Endothelial cell of umbilical vein (primary cell): ENCODE data around the gene CCDC80. TPM values are rescaled to one million over a fixed set of nuclear protein-coding genes. Genes with fewer than 3 reads are reported as not detected.

Experiments
- BruUV-seq: library from RNA; stranded (reverse); fragments of 400-500 nt; replicated peaks from 2 replicates; lab custom pipeline; 2021; lab: Mats Ljungman, UMichigan
- CTCF ChIA-PET: fragments of 300-600, 350-600 bp; sonication (Branson Sonifier 250); formaldehyde crosslinking; loops from one replicate; lab custom pipeline; 2021; ENCODE audit warnings: antibody characterized with exemption, inconsistent platforms; lab: Charles Lee
- POLR2A ChIA-PET: fragments of 300-600, 350-600 bp; sonication (Branson Sonifier 250); formaldehyde crosslinking; loops from one replicate; lab custom pipeline; 2021; ENCODE audit warnings: antibody characterized with exemption, inconsistent platforms; lab: Charles Lee
- DNase-seq: peaks from one replicate; pipeline ENCODE4 v3.0.0-alpha.2; 2011; ENCODE audit warnings: low read depth, low spot score
- FAIRE-seq: peaks from 2 replicates; lab custom pipeline; 2011; peaks lifted over from hg19 to GRCh38; lab: Jason Lieb, UNC
- H2AFZ ChIP-seq: 2 replicates; pipeline ENCODE4 v1.6.0; 2012; ENCODE audit warnings: low read depth, low read length, control low read depth, inconsistent platforms
- H3K27ac ChIP-seq: 2 replicates; pipeline ENCODE4 v1.5.1; 2011; ENCODE audit warnings: low read depth, mild to moderate bottlenecking, control low read depth, low read length, moderate library complexity; ENCODE audit not compliant: insufficient read depth
- H3K27me3 ChIP-seq, 2 experiments: 2 replicates each; pipeline versions ENCODE4 v1.6.0 to v1.6.1; 2011; ENCODE audit warnings: low read length in 2 of 2, mixed read lengths in 1 of 2; ENCODE audit not compliant: control insufficient read depth in 2 of 2, insufficient read depth in 2 of 2
- H3K36me3 ChIP-seq, 2 experiments: 2 replicates in 1 of 2; 3 replicates in 1 of 2; pipeline ENCODE4 v1.5.1; 2011; ENCODE audit warnings: low read length in 2 of 2, mild to moderate bottlenecking in 1 of 2, moderate library complexity in 1 of 2; ENCODE audit not compliant: control insufficient read depth in 2 of 2, insufficient read depth in 2 of 2; ENCODE audit errors: extremely low read depth in 1 of 2
- H3K4me1 ChIP-seq: 3 replicates; pipeline ENCODE4 v1.5.1; 2011; ENCODE audit warnings: mild to moderate bottlenecking, low read length; ENCODE audit not compliant: control insufficient read depth, insufficient read depth; ENCODE audit errors: extremely low read depth
- H3K4me2 ChIP-seq: 2 replicates; pipeline ENCODE4 v1.6.1; 2011; ENCODE audit warnings: low read length, control low read depth, mixed read lengths; ENCODE audit not compliant: insufficient read depth
- H3K4me3 ChIP-seq, 3 experiments: fragments of 200-600 bp in 1 of 3; sonication (generic), shearing (Covaris generic) in 1 of 3; replicated peaks in 1 of 3; 2 replicates each; pipeline ENCODE4 v1.5.1; 2011 to 2016; ENCODE audit warnings: control low read depth in 3 of 3, low read length in 3 of 3, mild to moderate bottlenecking in 2 of 3, inconsistent platforms in 1 of 3, low read depth in 1 of 3, moderate library complexity in 1 of 3; ENCODE audit not compliant: insufficient read depth in 1 of 3
- H3K79me2 ChIP-seq: 2 replicates; pipeline ENCODE4 v1.6.0; 2012; ENCODE audit warnings: low read length, inconsistent platforms; ENCODE audit not compliant: control insufficient read depth, insufficient read depth
- H3K9ac ChIP-seq: replicated peaks from 2 replicates; pipeline ENCODE3; 2011; ENCODE audit warnings: low read length, control low read depth; ENCODE audit not compliant: insufficient read depth; ENCODE audit errors: extremely low read depth
- H3K9me1 ChIP-seq: replicated peaks from 3 replicates; pipeline ENCODE4 v1.6.0; 2011; ENCODE audit warnings: mild to moderate bottlenecking, low read length; ENCODE audit not compliant: control insufficient read depth, insufficient read depth; ENCODE audit errors: extremely low read depth
- H3K9me3 ChIP-seq: replicated peaks from 2 replicates; pipeline ENCODE4 v1.5.1; 2012; ENCODE audit warnings: low read length, inconsistent platforms; ENCODE audit not compliant: control insufficient read depth, insufficient read depth
- H4K20me1 ChIP-seq: replicated peaks from 2 replicates; pipeline ENCODE3; 2011; ENCODE audit warnings: mild to moderate bottlenecking, low read length; ENCODE audit not compliant: control insufficient read depth, insufficient read depth; ENCODE audit errors: extremely low read depth
- EZH2 ChIP-seq: IDR thresholded peaks from 2 replicates; pipeline ENCODE4 v1.6.1; 2012; ENCODE audit warnings: borderline replicate concordance, low read depth, mild to moderate bottlenecking, moderate library complexity, low read length, inconsistent platforms; ENCODE audit not compliant: severe bottlenecking
- FOS ChIP-seq: IDR thresholded peaks from 2 replicates; pipeline ENCODE4 v1.6.1; 2011; ENCODE audit warnings: mild to moderate bottlenecking, low read length, moderate library complexity, borderline replicate concordance; ENCODE audit not compliant: insufficient read depth
- GATA2 ChIP-seq: IDR thresholded peaks from 2 replicates; pipeline ENCODE4 v1.7.0; 2011; ENCODE audit warnings: low read depth, mild to moderate bottlenecking, moderate library complexity, mixed read lengths, low read length; ENCODE audit not compliant: insufficient read length, insufficient read depth
- JUN ChIP-seq: IDR thresholded peaks from 2 replicates; pipeline ENCODE4 v1.6.1; 2011; ENCODE audit warnings: borderline replicate concordance, low read depth; ENCODE audit not compliant: insufficient read length, insufficient read depth
- MYC ChIP-seq: IDR thresholded peaks from one replicate; pipeline ENCODE4 v1.6.1; 2011; ENCODE audit warnings: mild to moderate bottlenecking, low read depth, low read length
- POLR2A ChIP-seq: IDR thresholded peaks from 2 replicates; pipeline ENCODE4 v1.6.1; 2012; ENCODE audit warnings: low read depth, mild to moderate bottlenecking, control low read depth, low read length
- POLR2AphosphoS5 ChIP-seq: IDR thresholded peaks from 2 replicates; pipeline ENCODE4 v1.6.1; 2012; ENCODE audit warnings: low read depth, mild to moderate bottlenecking, control low read depth, low read length, moderate library complexity; ENCODE audit not compliant: insufficient read depth
- dilution Hi-C: fragments of 300-500 bp; cut with MboI; formaldehyde crosslinking; loops from one replicate; pipeline ENCODE4 v1.15.0; 2019; ENCODE audit warnings: low sequenced_read_pairs; ENCODE audit not compliant: extremely low pct_ligation_motif_present
- intact Hi-C: fragments of 100-400 bp; cut with micrococcal nuclease; formaldehyde crosslinking; loops from one replicate; pipeline ENCODE4 v1.10.0; 2022
- polyA plus RNA-seq, 4 experiments: library from polyadenylated mRNA; depleted of rRNA in 3 of 4; stranded (reverse) in 3 of 4; unstranded in 1 of 4; fragments of >200 nt; gene quantifications; 2 replicates each; pipeline versions ENCODE4 v1.2.1 to v1.2.3, GENCODE V29; 2011 to 2012; ENCODE audit warnings: missing spikeins in 1 of 4
- total RNA-seq: library from RNA; stranded (reverse); gene quantifications from 2 replicates; pipeline ENCODE4 v1.2.3, GENCODE V29; 2021
- TF ChIP-seq, protein P1 (sequence below): IDR thresholded peaks from 2 replicates; pipeline ENCODE4 v1.6.1; 2011; ENCODE audit not compliant: insufficient read depth, insufficient read length
- TF ChIP-seq, protein P2 (sequence below), 2 donors: IDR thresholded peaks; 1 replicate in 1 of 2; 2 replicates in 1 of 2; pipeline ENCODE4 v1.5.1; 2011; ENCODE audit warnings: low read length in 2 of 2, mild to moderate bottlenecking in 2 of 2, moderate library complexity in 2 of 2, control low read depth in 1 of 2, inconsistent platforms in 1 of 2, low read depth in 1 of 2; ENCODE audit not compliant: insufficient read depth in 1 of 2; ENCODE audit errors: extremely low read depth in 1 of 2

CCDC80 gene
- total and polyA plus RNA-seq, 2 donors (not counting 3 experiments of a cell fraction or from before 2014, with no cell fraction given), result 28.4 to 77.2 TPM

DNA sequence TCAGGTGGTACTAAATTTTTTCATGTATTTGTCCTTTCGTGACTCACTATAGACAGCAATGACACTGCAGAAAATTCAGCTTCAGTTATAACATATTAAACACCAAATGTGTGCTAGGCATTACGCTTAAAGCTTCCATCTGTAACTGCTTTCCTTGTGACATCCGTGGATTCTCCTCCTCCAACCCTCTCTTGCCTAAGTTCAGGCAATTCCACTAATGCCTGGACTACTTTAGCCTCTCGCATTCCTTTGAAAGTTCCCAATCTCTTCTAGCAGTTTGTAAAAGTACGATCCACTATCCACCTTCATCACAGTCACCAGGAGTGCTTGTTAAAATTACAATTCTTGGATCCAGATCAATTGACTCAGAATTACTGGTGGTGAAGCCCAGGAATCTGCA lies 17.7 kb downstream of the CCDC80 start:
- no peaks in the 10 kb centered on the region for H3K9me1 ChIP-seq
- no peak for FAIRE-seq
- H3K9ac ChIP-seq, result no peak overlapping the region
- BruUV-seq, result no TSS peak
- ChIA-PET POLR2A (interaction anchor here (0.7 kb wide), 1 partner anchor 18 kb away, joined by 8 read pairs; no protein-coding TSS in a partner anchor), CTCF (interaction anchor here (2.4 kb wide), 1 partner anchor 18 kb away, joined by 11 read pairs; no protein-coding TSS in a partner anchor)
- dilution Hi-C loops (no loop called here), intact Hi-C loops (no loop called here)
- no peaks in the 10 kb centered on the region for H3K79me2 ChIP-seq
- TF ChIP-seq EZH2, result no peak
- TF ChIP-seq POLR2A, result no peak
- TF ChIP-seq, protein P1, sequence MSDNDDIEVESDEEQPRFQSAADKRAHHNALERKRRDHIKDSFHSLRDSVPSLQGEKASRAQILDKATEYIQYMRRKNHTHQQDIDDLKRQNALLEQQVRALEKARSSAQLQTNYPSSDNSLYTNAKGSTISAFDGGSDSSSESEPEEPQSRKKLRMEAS, result no peak
- no peak for TF ChIP-seq POLR2AphosphoS5
- TF ChIP-seq GATA2, result no peak
- TF ChIP-seq, protein P2, sequence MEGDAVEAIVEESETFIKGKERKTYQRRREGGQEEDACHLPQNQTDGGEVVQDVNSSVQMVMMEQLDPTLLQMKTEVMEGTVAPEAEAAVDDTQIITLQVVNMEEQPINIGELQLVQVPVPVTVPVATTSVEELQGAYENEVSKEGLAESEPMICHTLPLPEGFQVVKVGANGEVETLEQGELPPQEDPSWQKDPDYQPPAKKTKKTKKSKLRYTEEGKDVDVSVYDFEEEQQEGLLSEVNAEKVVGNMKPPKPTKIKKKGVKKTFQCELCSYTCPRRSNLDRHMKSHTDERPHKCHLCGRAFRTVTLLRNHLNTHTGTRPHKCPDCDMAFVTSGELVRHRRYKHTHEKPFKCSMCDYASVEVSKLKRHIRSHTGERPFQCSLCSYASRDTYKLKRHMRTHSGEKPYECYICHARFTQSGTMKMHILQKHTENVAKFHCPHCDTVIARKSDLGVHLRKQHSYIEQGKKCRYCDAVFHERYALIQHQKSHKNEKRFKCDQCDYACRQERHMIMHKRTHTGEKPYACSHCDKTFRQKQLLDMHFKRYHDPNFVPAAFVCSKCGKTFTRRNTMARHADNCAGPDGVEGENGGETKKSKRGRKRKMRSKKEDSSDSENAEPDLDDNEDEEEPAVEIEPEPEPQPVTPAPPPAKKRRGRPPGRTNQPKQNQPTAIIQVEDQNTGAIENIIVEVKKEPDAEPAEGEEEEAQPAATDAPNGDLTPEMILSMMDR (IDR thresholded peaks at IDR 0.05; ENCODE audit: extremely low read depth in 1 of 2, insufficient read depth in 1 of 2, low read depth in 1 of 2, low read length in 2 of 2), result no peak
- no peak for TF ChIP-seq MYC
- TF ChIP-seq JUN, result no peak
- no peak for TF ChIP-seq FOS
- peaks cover 28% of the 10 kb centered on the region for H3K4me1 ChIP-seq
- H3K27me3 ChIP-seq, result no peaks in the 10 kb centered on the region
- no peak overlapping the region for H3K4me2 ChIP-seq
- no peak overlapping the region for H3K4me3 ChIP-seq
- H3K36me3 ChIP-seq, result no peaks in the 10 kb centered on the region
- H3K27ac ChIP-seq, result no peak overlapping the region
- H2AFZ ChIP-seq, result no peak overlapping the region
- H3K9me3 ChIP-seq, result no peaks in the 10 kb centered on the region
- no peak for DNase-seq
- H4K20me1 ChIP-seq, result no peaks in the 10 kb centered on the region
